ENCODE measurements around the gene ARFGAP3.
"Not testable (repeated sequence)": the region's sequence is repeated elsewhere in the genome, so short reads cannot be mapped to it uniquely, and the experiment has no call there.

Gene ARFGAP3

DNA sequence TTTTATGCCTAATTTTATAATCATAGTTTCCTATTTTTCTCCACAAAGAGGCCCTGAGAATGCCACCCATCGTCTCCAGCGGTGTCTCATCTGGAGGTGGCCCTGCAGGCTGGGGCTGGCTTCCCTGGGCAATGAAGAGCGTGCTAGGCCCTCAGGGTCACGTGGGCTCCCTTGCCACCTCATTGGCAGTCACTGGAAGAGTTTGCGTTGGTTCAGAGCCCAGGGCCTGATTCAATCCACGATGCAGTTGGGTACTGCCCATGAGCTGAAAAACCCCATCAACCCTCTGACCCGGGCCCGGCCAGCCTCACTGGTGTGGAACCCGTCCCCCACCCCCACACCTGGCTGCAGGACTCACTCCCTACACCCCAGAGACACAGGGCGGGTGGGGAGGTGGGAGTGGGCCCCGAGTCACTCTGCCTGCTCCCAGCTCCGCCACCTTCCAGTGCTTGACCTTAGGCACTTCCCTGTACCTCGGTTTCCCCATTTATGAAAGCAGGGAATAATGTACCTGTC is 93.0 kb downstream of the ARFGAP3 start:
- no peak for DNase-seq (ENCODE audit: low read depth, low spot score)
- TF ChIP-seq, protein P1, sequence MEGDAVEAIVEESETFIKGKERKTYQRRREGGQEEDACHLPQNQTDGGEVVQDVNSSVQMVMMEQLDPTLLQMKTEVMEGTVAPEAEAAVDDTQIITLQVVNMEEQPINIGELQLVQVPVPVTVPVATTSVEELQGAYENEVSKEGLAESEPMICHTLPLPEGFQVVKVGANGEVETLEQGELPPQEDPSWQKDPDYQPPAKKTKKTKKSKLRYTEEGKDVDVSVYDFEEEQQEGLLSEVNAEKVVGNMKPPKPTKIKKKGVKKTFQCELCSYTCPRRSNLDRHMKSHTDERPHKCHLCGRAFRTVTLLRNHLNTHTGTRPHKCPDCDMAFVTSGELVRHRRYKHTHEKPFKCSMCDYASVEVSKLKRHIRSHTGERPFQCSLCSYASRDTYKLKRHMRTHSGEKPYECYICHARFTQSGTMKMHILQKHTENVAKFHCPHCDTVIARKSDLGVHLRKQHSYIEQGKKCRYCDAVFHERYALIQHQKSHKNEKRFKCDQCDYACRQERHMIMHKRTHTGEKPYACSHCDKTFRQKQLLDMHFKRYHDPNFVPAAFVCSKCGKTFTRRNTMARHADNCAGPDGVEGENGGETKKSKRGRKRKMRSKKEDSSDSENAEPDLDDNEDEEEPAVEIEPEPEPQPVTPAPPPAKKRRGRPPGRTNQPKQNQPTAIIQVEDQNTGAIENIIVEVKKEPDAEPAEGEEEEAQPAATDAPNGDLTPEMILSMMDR (IDR thresholded peaks at IDR 0.05; ENCODE audit: insufficient read depth, low read length, missing control alignments): no peak
- H3K4me3 ChIP-seq (ENCODE audit: low read depth, low read length): no peak overlapping the region
- ChIA-PET POLR2A (no interaction called here), CTCF (interaction anchor here (1.0 to 3.1 kb wide), 2 partner anchors 16 to 326 kb away, joined by 3 to 12 read pairs; no protein-coding TSS in a partner anchor)

DNA sequence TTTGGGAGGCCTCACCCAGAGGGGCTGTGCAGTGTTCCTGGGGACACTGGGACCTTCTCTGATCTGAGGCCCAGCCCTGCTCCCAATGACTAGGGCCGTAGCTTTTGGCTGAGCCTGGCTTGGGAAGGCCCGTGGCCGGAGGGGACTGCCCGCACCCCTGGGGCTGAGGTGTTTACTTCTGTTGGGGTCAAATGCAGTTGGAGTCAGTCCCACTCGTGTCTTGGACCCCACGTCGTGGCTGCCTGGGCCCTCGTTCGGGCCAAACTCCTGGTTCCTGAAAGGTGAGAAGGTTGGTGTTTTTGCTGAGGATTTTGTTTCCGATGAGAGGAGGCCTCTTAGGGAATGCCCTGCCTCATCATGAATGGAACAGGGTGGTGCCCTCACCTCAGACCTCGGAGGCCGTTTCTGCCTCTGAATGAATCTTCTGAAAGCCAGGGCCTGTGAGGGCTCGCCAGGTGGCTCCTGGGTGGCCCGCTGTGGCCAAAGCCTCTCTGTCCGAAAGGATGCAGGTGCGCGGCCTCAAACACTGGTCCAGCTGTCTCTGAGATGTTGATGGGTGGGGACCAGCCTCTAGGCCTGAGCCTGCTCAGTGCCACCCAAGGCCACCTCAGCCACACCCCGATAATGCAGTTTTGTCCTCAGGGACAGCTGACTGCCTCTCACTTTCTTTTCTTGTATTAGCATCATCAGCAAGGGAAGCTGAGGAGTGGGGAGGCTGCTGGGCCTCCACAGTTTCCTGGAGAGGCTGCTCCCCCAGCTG is 96.1 kb downstream of the ARFGAP3 start:
- POLR2A ChIA-PET: no interaction called here

DNA sequence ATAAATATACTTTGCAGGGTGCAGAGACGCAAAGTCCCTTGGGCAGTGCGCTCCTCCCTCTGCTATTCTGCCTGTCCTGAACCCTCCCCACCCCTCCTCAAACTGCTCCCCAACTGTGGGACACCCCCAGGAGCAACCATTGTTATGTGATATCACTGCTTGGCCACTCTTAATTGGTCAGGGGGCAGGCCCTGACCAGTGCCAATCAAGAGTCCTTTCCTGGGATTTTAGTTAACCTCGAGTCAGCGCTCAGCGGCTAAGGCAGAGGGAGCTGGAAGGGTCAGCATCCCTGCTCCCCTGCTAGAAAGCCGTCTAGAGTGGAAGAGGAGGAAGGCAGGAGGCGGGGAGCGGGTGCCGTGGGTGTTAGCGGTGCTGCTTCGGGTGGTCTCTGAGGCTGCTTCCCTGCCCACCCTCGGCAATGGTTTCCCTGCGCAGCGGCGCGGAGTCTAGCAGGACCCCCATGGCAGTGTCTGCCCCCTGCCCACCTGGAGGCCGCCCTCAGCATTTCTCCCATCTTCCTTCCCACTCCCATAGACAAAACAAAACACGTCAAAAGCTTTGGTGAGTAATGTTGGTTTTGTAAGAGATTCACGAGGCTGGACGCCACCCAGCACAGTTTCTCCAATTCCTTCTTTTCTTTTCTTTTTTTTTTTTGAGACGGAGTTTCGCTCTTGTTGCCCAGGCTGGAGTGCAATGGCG is 98.0 kb downstream of the ARFGAP3 start:
- ChIA-PET POLR2A (no interaction called here), CTCF (interaction anchor here (1.0 to 1.1 kb wide), 2 partner anchors 11 to 23 kb away, joined by 3 read pairs; no protein-coding TSS in a partner anchor)
- DNase-seq (ENCODE audit: low read depth, low spot score): no peak
- TF ChIP-seq, protein P1 (IDR thresholded peaks at IDR 0.05; ENCODE audit: insufficient read depth, low read length, missing control alignments): no peak
- H3K4me3 ChIP-seq (ENCODE audit: low read depth, low read length): no peak overlapping the region

More for the DNA sequence above, 96.1 kb downstream of the ARFGAP3 start:
- TF ChIP-seq, protein P1 (IDR thresholded peaks at IDR 0.05; ENCODE audit: insufficient read depth, low read length, missing control alignments): no peak
- no peak for DNase-seq (ENCODE audit: low read depth, low spot score)
- no peak overlapping the region for H3K4me3 ChIP-seq (ENCODE audit: low read depth, low read length)
- CTCF ChIA-PET: no interaction called here

DNA sequence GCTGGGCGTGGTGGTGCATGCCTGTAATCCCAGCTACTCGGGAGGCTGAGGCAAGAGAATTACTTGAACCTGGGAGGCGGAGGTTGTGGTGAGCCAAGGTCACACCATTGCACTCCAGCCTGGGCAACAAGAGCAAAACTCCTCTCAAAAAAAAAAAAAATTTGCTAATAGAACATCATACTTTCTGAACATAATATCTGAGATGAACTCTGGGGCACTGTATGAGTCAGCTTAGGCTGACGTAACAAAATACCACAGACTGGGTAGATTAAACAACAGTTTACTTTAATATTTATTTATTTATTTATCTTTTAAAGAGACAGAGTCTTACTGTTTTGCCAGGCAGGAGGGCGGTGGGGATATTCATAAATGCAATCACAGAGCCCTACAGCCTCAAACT is 101.5 kb downstream of the ARFGAP3 start:
- POLR2A ChIA-PET; DNase-seq (ENCODE audit: low read depth, low spot score); H3K4me3 ChIP-seq (ENCODE audit: low read depth, low read length); CTCF ChIA-PET: not testable (repeated sequence)

DNA sequence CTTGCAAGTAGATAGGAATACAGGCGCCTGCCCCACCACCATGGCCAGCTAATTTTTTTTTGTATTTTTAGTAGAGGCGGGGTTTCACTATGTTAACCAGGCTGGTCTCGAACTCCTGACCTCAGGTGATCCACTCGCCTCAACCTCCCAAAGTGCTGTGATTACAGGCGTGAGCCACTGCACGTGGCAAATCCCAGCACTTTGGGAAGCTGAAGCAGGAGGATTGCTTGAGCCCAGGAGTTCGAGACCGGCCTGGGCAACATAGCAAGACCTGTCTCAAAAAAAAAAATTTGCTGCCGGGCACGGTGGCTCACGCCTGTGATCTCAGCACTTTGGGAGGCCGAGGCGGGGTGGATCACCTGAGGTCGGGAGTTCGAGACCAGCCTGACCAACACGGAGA is 102.0 kb downstream of the ARFGAP3 start:
- CTCF ChIA-PET; DNase-seq (ENCODE audit: low read depth, low spot score); H3K4me3 ChIP-seq (ENCODE audit: low read depth, low read length): not testable (repeated sequence)
- POLR2A ChIA-PET: interaction anchor here (0.9 kb wide), 1 partner anchor 10 kb away, joined by 3 read pairs; no protein-coding TSS in a partner anchor

DNA sequence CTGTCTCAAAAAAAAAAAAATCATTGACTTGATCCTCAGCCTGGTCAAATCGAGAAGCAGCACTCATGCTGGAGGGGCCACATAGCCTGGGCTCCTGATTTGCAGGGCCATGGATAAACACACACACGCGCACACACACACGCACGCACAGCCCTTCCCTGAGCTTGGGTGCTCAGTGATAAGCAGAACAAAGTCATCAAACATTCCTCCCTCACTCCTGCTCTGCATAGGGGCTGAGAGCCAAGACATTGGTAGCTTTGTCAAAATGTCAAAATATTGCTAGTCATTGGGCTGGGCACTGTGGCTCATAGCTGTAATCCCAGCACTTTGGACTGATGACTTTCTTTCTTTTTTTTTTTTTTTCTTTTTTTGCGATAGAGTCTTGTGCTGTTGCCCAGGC is 102.4 kb downstream of the ARFGAP3 start:
- no peak overlapping the region for H3K4me3 ChIP-seq (ENCODE audit: low read depth, low read length)
- TF ChIP-seq, protein P1 (IDR thresholded peaks at IDR 0.05; ENCODE audit: insufficient read depth, low read length, missing control alignments): no peak
- CTCF ChIA-PET: no interaction called here
- DNase-seq (ENCODE audit: low read depth, low spot score): no peak
- POLR2A ChIA-PET: interaction anchor here (0.9 kb wide), 1 partner anchor 10 kb away, joined by 3 read pairs; no protein-coding TSS in a partner anchor

DNA sequence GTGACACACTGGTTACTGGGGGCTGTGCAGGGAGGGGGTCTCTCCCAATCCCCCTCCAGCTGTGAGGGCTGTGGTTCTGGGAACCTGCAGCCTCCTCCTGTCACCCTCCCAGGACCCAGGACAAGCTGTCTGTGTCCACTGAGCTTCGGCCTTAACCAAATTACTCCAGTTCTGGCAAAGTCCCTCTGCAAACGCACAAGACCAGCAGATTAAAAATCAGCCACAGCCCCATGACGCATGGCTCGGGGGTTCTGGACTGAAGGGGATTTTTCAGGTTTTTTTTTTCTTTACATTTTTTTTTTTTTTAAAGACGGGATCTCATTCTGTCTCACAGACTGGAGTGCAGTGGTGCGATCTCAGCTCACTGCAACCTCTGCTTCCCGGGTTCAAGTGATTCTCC is 104.2 kb downstream of the ARFGAP3 start:
- CTCF ChIA-PET: interaction anchor here (0.7 kb wide), 1 partner anchor 132 kb away, joined by 3 read pairs; no protein-coding TSS in a partner anchor
- POLR2A ChIA-PET: interaction anchor here (0.6 kb wide), 1 partner anchor 26 kb away, joined by 3 read pairs; no protein-coding TSS in a partner anchor
- DNase-seq (ENCODE audit: low read depth, low spot score): no peak
- H3K4me3 ChIP-seq (ENCODE audit: low read depth, low read length): no peak overlapping the region
- TF ChIP-seq, protein P1 (IDR thresholded peaks at IDR 0.05; ENCODE audit: insufficient read depth, low read length, missing control alignments): no peak
